Esophagus mucosa (tissue), 1 donor: Measurements from ENCODE around the gene PIK3C2A. TPM values are rescaled to one million over a fixed set of nuclear protein-coding genes. Genes with fewer than 3 reads are reported as not detected.

ENCODE experiments used
- total RNA-seq: library from RNA; stranded (reverse); gene quantifications from one replicate; pipeline ENCODE4 v1.2.4, GENCODE V29; 2023
- donor health status: DM: yes; HTN: yes; CAD: no.

Gene PIK3C2A
- total RNA-seq, 1 donor from 2014 or later: 29.9 TPM

Other genes with a start within 250 kb of the PIK3C2A start
- gene PLEKHA7, start 193.6 kb downstream of the PIK3C2A start, total RNA-seq: 48.2 TPM
- gene RPS13, start 130.3 kb downstream of the PIK3C2A start, total RNA-seq: 952 TPM
- gene NUCB2, start 68.8 kb upstream of the PIK3C2A start, total RNA-seq: 93.7 TPM
- gene NCR3LG1, start 143.8 kb upstream of the PIK3C2A start, total RNA-seq: 1.4 TPM
- gene KCNJ11, start 180.7 kb upstream of the PIK3C2A start, total RNA-seq: 0.36 TPM